Measurements from ENCODE around the gene CEACAM20.

The CEACAM20 gene

DNA sequence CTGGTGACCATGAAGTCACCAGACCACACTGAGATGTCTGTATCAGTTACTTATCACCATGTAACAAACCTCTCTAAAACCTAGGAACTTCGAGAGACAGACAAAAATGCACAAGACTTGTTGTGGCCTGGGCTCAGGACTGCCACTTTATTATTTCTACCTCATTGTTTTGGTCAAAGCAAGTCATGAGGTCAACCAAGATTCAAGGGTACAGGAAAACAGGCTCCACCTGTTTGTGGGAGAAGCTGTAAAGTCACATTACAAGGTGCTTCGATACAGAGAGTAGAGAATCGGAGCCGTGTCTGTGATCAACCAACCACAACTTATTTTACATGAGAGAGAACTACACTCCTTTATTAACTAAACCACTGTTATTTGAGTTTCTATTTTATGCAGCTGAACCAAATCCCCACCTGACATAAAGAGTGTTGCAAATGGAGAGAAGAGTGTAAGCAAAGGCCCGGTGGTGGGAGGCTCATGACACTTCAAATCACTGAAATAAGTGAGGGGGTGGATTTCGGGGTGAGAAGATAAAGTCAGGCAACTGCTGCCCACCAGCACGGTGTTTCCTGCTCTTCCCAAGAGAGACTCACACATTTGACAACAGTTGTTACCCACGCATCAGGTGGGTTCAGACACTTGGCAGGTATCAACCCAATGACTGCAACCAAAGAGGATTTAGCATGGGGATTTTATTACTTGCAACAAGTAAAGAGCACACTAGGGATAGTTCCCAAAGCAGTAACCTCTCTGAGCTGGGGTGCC, 44.9 kb upstream of the CEACAM20 start:
- no peak overlapping the region for H2BK5ac ChIP-seq (ENCODE audit: low read depth, low read length, poor library complexity)
- no peak for DNase-seq
- no peaks in the 10 kb centered on the region for H3K79me1 ChIP-seq (ENCODE audit: low read length)
- no peaks in the 10 kb centered on the region for H3K79me2 ChIP-seq (ENCODE audit: control insufficient read depth, insufficient read depth, low read length, poor library complexity)
- no peak overlapping the region for H3K4ac ChIP-seq (ENCODE audit: low read depth, low read length)
- no peak overlapping the region for H2AK5ac ChIP-seq (ENCODE audit: low read length)
- H3K23ac ChIP-seq (ENCODE audit: low read length), result no peak overlapping the region
- no peak overlapping the region for H2BK12ac ChIP-seq (ENCODE audit: low read length)
- no peak overlapping the region for H2BK120ac ChIP-seq (ENCODE audit: insufficient read depth, low read length, poor library complexity)
- H4K8ac ChIP-seq (ENCODE audit: low read depth, low read length), result no peak overlapping the region
- H3K4me1 ChIP-seq (ENCODE audit: control insufficient read depth in 1 of 2, insufficient read depth in 2 of 2, low read length in 2 of 2), result no peaks in the 10 kb centered on the region
- H3K9ac ChIP-seq (ENCODE audit: low read length), result no peak overlapping the region
- no peak overlapping the region for H4K91ac ChIP-seq (ENCODE audit: low read depth, low read length)
- H3K4me2 ChIP-seq (ENCODE audit: low read length), result no peak overlapping the region
- no CpG with 5 or more reads among the region's 8 CpGs for WGBS (ENCODE audit: extremely low coverage, insufficient coverage, insufficient read length)
- H3K27ac ChIP-seq (ENCODE audit: low read depth, low read length), result no peak overlapping the region
- H3K14ac ChIP-seq (ENCODE audit: low read length), result no peak overlapping the region
- no peaks in the 10 kb centered on the region for H3K36me3 ChIP-seq (ENCODE audit: control insufficient read depth in 1 of 2, insufficient read depth in 2 of 2, low read length in 2 of 2)
- H2AFZ ChIP-seq (ENCODE audit: insufficient read depth, low read length, poor library complexity), result no peak overlapping the region
- no peak overlapping the region for H3K4me3 ChIP-seq (ENCODE audit: low read depth, low read length)
- peaks cover 2% of the 10 kb centered on the region for H3K9me3 ChIP-seq (ENCODE audit: insufficient read depth, low read depth, low read length)
- no peak overlapping the region for H4K12ac ChIP-seq (ENCODE audit: low read depth, low read length)
- H3K27me3 ChIP-seq (ENCODE audit: insufficient read depth, low read length), result no peaks in the 10 kb centered on the region
- H3K18ac ChIP-seq (ENCODE audit: low read length), result no peak overlapping the region

DNA sequence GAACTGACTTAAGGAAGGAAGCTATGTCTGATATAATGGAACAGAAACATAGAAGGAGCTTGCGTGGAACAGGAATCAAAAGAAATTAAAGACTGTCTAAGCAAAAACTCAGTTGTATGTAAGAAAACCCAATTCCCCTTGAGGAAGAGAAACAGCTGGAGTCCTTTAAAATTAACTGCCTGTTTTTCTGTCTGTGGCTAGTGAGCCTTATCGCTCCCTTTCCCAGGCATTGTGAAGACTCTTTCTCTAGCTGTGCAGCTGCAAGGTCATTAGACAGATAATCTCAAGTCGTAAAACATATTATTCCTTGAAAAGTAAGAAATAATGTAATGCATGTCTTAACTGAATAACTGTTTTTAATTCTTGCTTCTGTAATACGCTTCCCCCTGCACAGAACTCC, 44.2 kb upstream of the CEACAM20 start:
- no peak overlapping the region for H2AFZ ChIP-seq (ENCODE audit: insufficient read depth, low read length, poor library complexity)
- H3K4me1 ChIP-seq (ENCODE audit: control insufficient read depth in 1 of 2, insufficient read depth in 2 of 2, low read length in 2 of 2), result no peaks in the 10 kb centered on the region
- no peak overlapping the region for H3K27ac ChIP-seq (ENCODE audit: low read depth, low read length)
- H2BK5ac ChIP-seq (ENCODE audit: low read depth, low read length, poor library complexity), result no peak overlapping the region
- no peak overlapping the region for H2BK120ac ChIP-seq (ENCODE audit: insufficient read depth, low read length, poor library complexity)
- peaks cover 2% of the 10 kb centered on the region for H3K9me3 ChIP-seq (ENCODE audit: insufficient read depth, low read depth, low read length)
- no peak overlapping the region for H4K12ac ChIP-seq (ENCODE audit: low read depth, low read length)
- H2AK5ac ChIP-seq (ENCODE audit: low read length), result no peak overlapping the region
- H2BK12ac ChIP-seq (ENCODE audit: low read length), result no peak overlapping the region
- no peak overlapping the region for H3K4ac ChIP-seq (ENCODE audit: low read depth, low read length)
- no peak overlapping the region for H3K14ac ChIP-seq (ENCODE audit: low read length)
- H3K23ac ChIP-seq (ENCODE audit: low read length), result no peak overlapping the region
- H3K4me3 ChIP-seq (ENCODE audit: low read depth, low read length), result no peak overlapping the region
- no peak overlapping the region for H3K9ac ChIP-seq (ENCODE audit: low read length)
- DNase-seq, result no peak
- H3K4me2 ChIP-seq (ENCODE audit: low read length), result no peak overlapping the region
- no peak overlapping the region for H4K8ac ChIP-seq (ENCODE audit: low read depth, low read length)
- H3K36me3 ChIP-seq (ENCODE audit: control insufficient read depth in 1 of 2, insufficient read depth in 2 of 2, low read length in 2 of 2), result no peaks in the 10 kb centered on the region
- H3K18ac ChIP-seq (ENCODE audit: low read length), result no peak overlapping the region
- H3K79me2 ChIP-seq (ENCODE audit: control insufficient read depth, insufficient read depth, low read length, poor library complexity), result no peaks in the 10 kb centered on the region
- no peaks in the 10 kb centered on the region for H3K27me3 ChIP-seq (ENCODE audit: insufficient read depth, low read length)
- no peak overlapping the region for H4K91ac ChIP-seq (ENCODE audit: low read depth, low read length)
- no peaks in the 10 kb centered on the region for H3K79me1 ChIP-seq (ENCODE audit: low read length)
- no CpG with 5 or more reads among the region's 4 CpGs for WGBS (ENCODE audit: extremely low coverage, insufficient coverage, insufficient read length)

GRCh38 chr19:44573183-44573582, 43.7 kb upstream of the CEACAM20 start:
- WGBS (ENCODE audit: extremely low coverage, insufficient coverage, insufficient read length), result no CpG with 5 or more reads among the region's 4 CpGs
- no peaks in the 10 kb centered on the region for H3K79me1 ChIP-seq (ENCODE audit: low read length)

DNA sequence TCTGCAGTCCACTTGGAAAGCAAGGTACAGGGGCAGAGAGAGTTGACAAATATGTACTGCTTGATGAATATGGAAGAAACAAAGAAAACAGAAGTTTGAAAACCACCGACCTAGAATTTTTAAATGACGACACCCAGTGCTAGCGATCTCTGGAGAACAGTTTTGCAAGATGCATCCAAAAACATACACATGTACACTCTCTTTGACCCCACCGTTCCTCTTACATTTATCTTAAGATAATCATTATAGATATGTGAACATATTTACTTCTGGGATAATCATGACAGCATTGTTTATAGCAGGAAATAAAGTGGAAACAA, 43.1 kb upstream of the CEACAM20 start:
- no peak overlapping the region for H3K4ac ChIP-seq (ENCODE audit: low read depth, low read length)
- H3K18ac ChIP-seq (ENCODE audit: low read length), result no peak overlapping the region
- H3K9ac ChIP-seq (ENCODE audit: low read length), result no peak overlapping the region
- H2BK12ac ChIP-seq (ENCODE audit: low read length), result no peak overlapping the region
- no peak overlapping the region for H3K27ac ChIP-seq (ENCODE audit: low read depth, low read length)
- no peak overlapping the region for H4K91ac ChIP-seq (ENCODE audit: low read depth, low read length)
- H3K79me2 ChIP-seq (ENCODE audit: control insufficient read depth, insufficient read depth, low read length, poor library complexity), result no peaks in the 10 kb centered on the region
- H3K23ac ChIP-seq (ENCODE audit: low read length), result no peak overlapping the region
- no peak overlapping the region for H3K4me3 ChIP-seq (ENCODE audit: low read depth, low read length)
- no peaks in the 10 kb centered on the region for H3K36me3 ChIP-seq (ENCODE audit: control insufficient read depth in 1 of 2, insufficient read depth in 2 of 2, low read length in 2 of 2)
- H3K14ac ChIP-seq (ENCODE audit: low read length), result no peak overlapping the region
- peaks cover 2% of the 10 kb centered on the region for H3K9me3 ChIP-seq (ENCODE audit: insufficient read depth, low read depth, low read length)
- no peak overlapping the region for H2AFZ ChIP-seq (ENCODE audit: insufficient read depth, low read length, poor library complexity)
- H3K4me1 ChIP-seq (ENCODE audit: control insufficient read depth in 1 of 2, insufficient read depth in 2 of 2, low read length in 2 of 2), result no peaks in the 10 kb centered on the region
- no peaks in the 10 kb centered on the region for H3K79me1 ChIP-seq (ENCODE audit: low read length)
- H2BK120ac ChIP-seq (ENCODE audit: insufficient read depth, low read length, poor library complexity), result no peak overlapping the region
- no peak overlapping the region for H4K12ac ChIP-seq (ENCODE audit: low read depth, low read length)
- no peak overlapping the region for H2AK5ac ChIP-seq (ENCODE audit: low read length)
- no peak overlapping the region for H4K8ac ChIP-seq (ENCODE audit: low read depth, low read length)
- DNase-seq, result no peak
- H3K4me2 ChIP-seq (ENCODE audit: low read length), result no peak overlapping the region
- H2BK5ac ChIP-seq (ENCODE audit: low read depth, low read length, poor library complexity), result no peak overlapping the region
- H3K27me3 ChIP-seq (ENCODE audit: insufficient read depth, low read length), result no peaks in the 10 kb centered on the region
- WGBS (ENCODE audit: extremely low coverage, insufficient coverage, insufficient read length), result no CpG with 5 or more reads among the region's 4 CpGs

More at GRCh38 chr19:44573183-44573582, 43.7 kb upstream of the CEACAM20 start:
- no peak overlapping the region for H3K4me2 ChIP-seq (ENCODE audit: low read length)
- H3K79me2 ChIP-seq (ENCODE audit: control insufficient read depth, insufficient read depth, low read length, poor library complexity), result no peaks in the 10 kb centered on the region
- no peak overlapping the region for H4K91ac ChIP-seq (ENCODE audit: low read depth, low read length)
- H2BK12ac ChIP-seq (ENCODE audit: low read length), result no peak overlapping the region
- no peak overlapping the region for H3K23ac ChIP-seq (ENCODE audit: low read length)
- DNase-seq, result no peak
- no peak overlapping the region for H4K8ac ChIP-seq (ENCODE audit: low read depth, low read length)
- no peak overlapping the region for H2BK5ac ChIP-seq (ENCODE audit: low read depth, low read length, poor library complexity)
- no peak overlapping the region for H2AK5ac ChIP-seq (ENCODE audit: low read length)
- no peak overlapping the region for H3K4me3 ChIP-seq (ENCODE audit: low read depth, low read length)
- H3K14ac ChIP-seq (ENCODE audit: low read length), result no peak overlapping the region
- H3K27me3 ChIP-seq (ENCODE audit: insufficient read depth, low read length), result no peaks in the 10 kb centered on the region
- no peak overlapping the region for H3K27ac ChIP-seq (ENCODE audit: low read depth, low read length)
- H3K9ac ChIP-seq (ENCODE audit: low read length), result no peak overlapping the region
- no peak overlapping the region for H2BK120ac ChIP-seq (ENCODE audit: insufficient read depth, low read length, poor library complexity)
- H3K9me3 ChIP-seq (ENCODE audit: insufficient read depth, low read depth, low read length), result peaks cover 2% of the 10 kb centered on the region
- no peak overlapping the region for H4K12ac ChIP-seq (ENCODE audit: low read depth, low read length)
- no peak overlapping the region for H2AFZ ChIP-seq (ENCODE audit: insufficient read depth, low read length, poor library complexity)
- H3K4ac ChIP-seq (ENCODE audit: low read depth, low read length), result no peak overlapping the region
- no peak overlapping the region for H3K18ac ChIP-seq (ENCODE audit: low read length)
- H3K36me3 ChIP-seq (ENCODE audit: control insufficient read depth in 1 of 2, insufficient read depth in 2 of 2, low read length in 2 of 2), result no peaks in the 10 kb centered on the region
- H3K4me1 ChIP-seq (ENCODE audit: control insufficient read depth in 1 of 2, insufficient read depth in 2 of 2, low read length in 2 of 2), result no peaks in the 10 kb centered on the region
